HG03558 (cell line): ENCODE data around the gene MUC12.
A peak's percentile ranks its signal among the peaks of the same experiment; 100 is the strongest.
"Not testable (repeated sequence)": the region's sequence is repeated elsewhere in the genome, so short reads cannot be mapped to it uniquely, and the experiment has no call there.

ENCODE experiments used
- ATAC-seq: cut with Tn5 transposase; IDR thresholded peaks from one replicate; pipeline ENCODE4 v1.9.1; 2021; ENCODE audit warnings: moderate number of reproducible peaks; ENCODE audit not compliant: unreplicated experiment; ENCODE audit errors: extremely low read depth

Gene MUC12

GRCh38 chr7:100984241-100984918 lies 15.0 kb downstream of the MUC12 start:
- ATAC-seq: not testable (repeated sequence)

- not testable (repeated sequence) for ATAC-seq
Observed at GRCh38 chr7:100985033-100985797, 15.8 kb downstream of the MUC12 start.

GRCh38 chr7:100991631-100992030 lies 22.3 kb downstream of the MUC12 start:
- no peak for ATAC-seq

- ATAC-seq: not testable (repeated sequence)
Observed at GRCh38 chr7:100992280-100992679, 22.9 kb downstream of the MUC12 start.

GRCh38 chr7:100994671-100995070 lies 25.3 kb downstream of the MUC12 start:
- ATAC-seq: not testable (repeated sequence)

GRCh38 chr7:100998530-100998929 lies 29.2 kb downstream of the MUC12 start:
- ATAC-seq: not testable (repeated sequence)

- ATAC-seq: not testable (repeated sequence)
Observed at GRCh38 chr7:100999334-100999733, 30.0 kb downstream of the MUC12 start.

- not testable (repeated sequence) for ATAC-seq
Observed at GRCh38 chr7:101000025-101000424, 30.7 kb downstream of the MUC12 start.

GRCh38 chr7:101002333-101002732 lies 33.0 kb downstream of the MUC12 start:
- not testable (repeated sequence) for ATAC-seq

- not testable (repeated sequence) for ATAC-seq
Observed at GRCh38 chr7:101007361-101007760, 38.0 kb downstream of the MUC12 start.

- no peak for ATAC-seq
Observed at GRCh38 chr7:101009629-101010028, 40.3 kb downstream of the MUC12 start.

GRCh38 chr7:101012931-101013330 lies 43.6 kb downstream of the MUC12 start:
- no peak for ATAC-seq

- ATAC-seq: no peak
Observed at GRCh38 chr7:101015626-101016025, 46.3 kb downstream of the MUC12 start.

GRCh38 chr7:101017064-101017777 lies 47.9 kb downstream of the MUC12 start:
- ATAC-seq: peak; percentile 66

GRCh38 chr7:101018271-101019167 lies 49.2 kb downstream of the MUC12 start:
- ATAC-seq: no peak

GRCh38 chr7:101020444-101020843 lies 51.1 kb downstream of the MUC12 start:
- no peak for ATAC-seq

GRCh38 chr7:101021703-101022102 lies 52.3 kb downstream of the MUC12 start:
- ATAC-seq: no peak

GRCh38 chr7:101023839-101024238 lies 54.5 kb downstream of the MUC12 start:
- ATAC-seq: no peak

GRCh38 chr7:101031082-101031481 lies 61.7 kb downstream of the MUC12 start:
- ATAC-seq: no peak

GRCh38 chr7:101035941-101036340 lies 66.6 kb downstream of the MUC12 start:
- no peak for ATAC-seq
